ENCODE results near the gene JCAD. TPM values are rescaled to one million over a fixed set of nuclear protein-coding genes. Genes with fewer than 3 reads are reported as not detected.

Gene JCAD
- total RNA-seq, 2 donors from 2014 or later, result 44.6 to 52.8 TPM

DNA sequence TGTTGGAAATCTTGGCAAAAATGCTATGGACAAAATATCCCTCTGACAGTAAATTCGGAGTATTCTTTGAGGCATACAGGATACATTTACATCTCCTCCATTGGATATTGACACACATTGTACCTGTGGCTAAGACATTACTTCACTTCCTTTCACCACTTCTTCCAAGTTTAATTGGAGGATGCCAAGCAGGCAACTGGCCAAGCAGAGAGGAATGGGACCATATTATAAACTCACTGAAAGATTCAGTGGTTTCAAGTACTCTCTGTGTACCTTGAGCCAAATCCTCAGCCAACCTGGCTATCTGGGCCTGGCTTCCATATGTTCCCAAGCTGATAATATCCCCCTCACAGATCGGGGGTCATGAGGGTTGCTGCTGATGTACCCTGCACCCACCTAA is 14.7 kb upstream of the JCAD start:
- intact Hi-C loops (cut with DNase I), result no loop called here
- no peak for DNase-seq
- no peak for ATAC-seq

DNA sequence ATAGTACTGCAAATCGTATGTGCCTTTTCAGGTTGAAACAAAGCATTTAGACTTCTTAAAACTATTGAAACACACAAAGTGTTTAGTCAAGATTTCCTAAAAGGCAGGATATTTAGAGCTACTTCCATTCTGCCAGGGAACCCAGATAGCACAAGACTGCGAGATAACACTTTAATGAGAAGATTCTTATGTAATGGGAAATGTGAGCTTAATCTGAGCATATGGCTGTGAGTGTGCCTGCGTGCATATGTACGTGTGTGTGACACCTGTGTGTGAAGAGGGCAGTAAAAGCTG is 14.3 kb upstream of the JCAD start:
- DNase-seq, result no peak
- ATAC-seq, result no peak
- intact Hi-C loops (cut with DNase I), result no loop called here

DNA sequence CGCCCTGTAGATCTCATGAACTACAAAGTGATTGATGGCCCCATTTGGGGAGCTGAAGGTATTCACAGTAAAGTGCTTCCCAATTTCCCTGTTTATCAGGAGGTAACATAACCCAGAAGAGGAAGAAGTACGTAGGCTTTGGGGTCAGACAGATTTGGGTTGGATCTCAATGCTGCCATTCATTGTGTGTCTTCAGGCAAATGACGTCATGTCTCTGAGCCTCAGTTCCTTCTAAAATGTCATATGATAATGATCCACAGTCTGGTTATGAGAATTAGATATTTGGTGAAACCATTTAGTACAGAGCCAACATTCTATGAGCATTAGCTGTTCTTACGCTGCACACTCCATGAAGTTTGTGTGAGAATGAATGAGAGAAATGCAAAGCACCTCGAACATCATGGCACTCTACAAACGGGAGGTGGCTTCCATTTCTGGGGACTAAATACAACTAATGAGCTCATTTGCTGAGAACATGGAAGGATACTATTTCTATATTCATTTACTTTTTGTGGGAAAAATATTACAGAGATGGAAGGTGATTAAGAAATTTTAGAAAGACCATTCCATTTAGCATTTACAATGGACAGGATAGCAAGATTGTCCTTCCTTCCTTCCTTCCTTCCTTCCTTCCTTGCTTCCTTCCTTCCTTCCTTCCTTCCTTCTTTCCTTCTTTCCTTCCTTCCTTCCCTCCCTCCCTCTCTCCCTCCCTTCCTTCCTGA is 13.8 kb upstream of the JCAD start:
- DNase-seq (no peak), ATAC-seq (no peak)
- intact Hi-C loops (cut with DNase I), result no loop called here

DNA sequence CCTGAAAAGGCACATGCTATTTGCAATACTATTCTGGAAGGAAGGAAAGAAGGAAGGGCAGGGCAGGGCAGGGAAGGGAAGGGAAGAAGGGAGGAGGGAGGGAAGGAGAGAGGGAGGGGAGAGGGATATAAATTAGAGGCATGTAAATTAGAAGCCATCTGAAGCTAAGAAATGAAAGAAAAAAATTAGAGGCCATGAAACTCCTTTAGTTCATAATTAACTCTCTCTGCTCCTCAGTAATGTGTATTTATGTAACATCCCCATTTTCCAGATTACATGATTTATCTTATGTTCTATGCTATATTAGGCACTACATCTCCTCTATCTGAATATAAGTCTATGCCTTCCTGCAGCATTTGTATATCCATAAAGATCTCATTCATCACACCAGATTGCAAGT is 12.7 kb upstream of the JCAD start:
- ATAC-seq, result no peak
- no peak for DNase-seq
- intact Hi-C loops (cut with DNase I), result no loop called here

DNA sequence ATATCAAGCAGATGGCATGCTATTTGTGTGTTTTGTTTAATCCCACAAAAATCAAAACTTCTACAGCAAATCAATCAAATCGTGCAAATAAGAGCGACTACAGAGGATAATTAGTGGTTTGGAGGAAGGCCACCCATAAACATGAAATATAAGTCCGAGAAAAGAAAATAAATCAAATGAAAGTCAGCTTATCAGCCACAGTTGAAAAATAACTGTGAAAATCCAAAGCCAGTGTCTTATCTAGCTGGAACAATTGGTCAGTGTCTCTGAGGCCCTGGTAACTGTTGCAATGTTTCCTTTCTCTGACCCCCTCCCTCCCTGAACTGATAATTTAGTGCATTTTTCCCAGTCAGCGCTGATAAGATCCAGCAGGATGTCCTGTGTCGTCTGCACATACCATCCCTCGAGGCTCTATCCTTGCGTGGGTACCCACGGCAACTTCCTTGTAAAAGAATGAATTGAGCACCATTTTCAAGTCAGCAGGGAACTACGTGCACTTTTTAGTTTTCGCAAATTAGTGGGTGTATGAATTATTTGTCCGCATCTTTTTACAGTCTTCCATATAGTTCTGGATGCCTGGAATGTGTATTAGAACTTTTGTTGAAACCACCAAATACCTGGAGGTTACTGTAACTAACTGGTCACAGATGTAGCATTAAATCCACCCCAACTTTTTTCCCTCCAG is 10.8 kb upstream of the JCAD start:
- DNase-seq, result peak; percentile 60
- intact Hi-C loops (cut with DNase I), result no loop called here
- ATAC-seq, result peak; percentile 68 to 79

DNA sequence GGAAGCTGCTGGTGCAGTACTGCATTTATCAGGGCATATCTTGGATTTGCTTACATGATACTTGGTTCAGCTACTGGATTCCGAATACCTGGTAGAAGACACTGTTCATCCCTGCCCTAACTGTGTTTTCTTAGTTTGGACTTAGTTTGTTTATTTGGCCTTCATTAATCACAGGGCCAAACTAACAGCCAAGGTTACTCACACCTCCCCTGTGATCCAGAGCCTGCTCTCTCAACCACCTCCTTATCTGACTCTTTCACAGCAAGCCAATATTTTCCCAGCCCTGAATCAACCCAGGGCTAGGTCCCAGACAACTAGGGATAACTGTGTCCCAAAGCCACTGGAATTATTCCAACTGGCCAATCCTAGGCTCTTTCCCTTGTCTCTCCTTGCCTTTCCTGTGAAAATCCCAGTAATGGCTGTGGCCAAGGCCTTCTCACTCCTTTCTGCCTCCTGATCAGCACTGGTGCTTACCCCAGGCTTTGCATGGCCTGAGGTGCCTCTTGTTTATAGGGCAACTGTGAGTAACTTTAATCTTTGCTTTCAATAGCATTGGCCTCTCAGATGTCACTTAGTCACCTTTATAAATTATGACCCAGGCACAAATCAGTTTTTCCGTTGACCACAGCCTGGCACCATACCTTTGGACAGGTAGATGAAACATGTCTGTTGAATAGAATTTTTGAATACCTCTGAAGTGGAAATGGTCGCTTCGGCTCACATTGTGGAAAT is 9.3 kb upstream of the JCAD start:
- DNase-seq, result peak; percentile 37
- ATAC-seq, result peak; percentile 45 to 94

DNA sequence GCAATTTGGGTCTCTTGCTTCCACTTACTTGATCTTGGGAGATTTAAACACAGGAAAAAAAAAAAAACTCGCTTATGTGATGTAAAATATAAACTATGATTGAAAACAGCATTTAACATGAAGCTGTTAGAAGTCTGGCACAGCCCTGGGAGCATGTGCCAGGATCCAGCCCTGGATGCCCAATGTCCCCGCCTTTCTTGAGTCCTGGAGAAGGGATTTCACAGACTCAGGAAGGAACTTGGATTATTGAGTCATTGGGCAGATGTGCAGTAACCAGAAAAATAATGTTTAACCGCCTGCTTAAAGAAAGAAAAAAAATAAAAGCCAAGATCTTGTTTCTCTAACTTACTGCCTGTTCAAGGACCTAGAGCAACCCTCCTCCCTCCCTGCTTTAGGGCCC is 3.7 kb upstream of the JCAD start:
- DNase-seq (no peak), ATAC-seq (no peak)
- intact Hi-C loops (cut with DNase I), result no loop called here

More for the DNA sequence above, 9.3 kb upstream of the JCAD start:
- intact Hi-C loops (cut with DNase I), result no loop called here

DNA sequence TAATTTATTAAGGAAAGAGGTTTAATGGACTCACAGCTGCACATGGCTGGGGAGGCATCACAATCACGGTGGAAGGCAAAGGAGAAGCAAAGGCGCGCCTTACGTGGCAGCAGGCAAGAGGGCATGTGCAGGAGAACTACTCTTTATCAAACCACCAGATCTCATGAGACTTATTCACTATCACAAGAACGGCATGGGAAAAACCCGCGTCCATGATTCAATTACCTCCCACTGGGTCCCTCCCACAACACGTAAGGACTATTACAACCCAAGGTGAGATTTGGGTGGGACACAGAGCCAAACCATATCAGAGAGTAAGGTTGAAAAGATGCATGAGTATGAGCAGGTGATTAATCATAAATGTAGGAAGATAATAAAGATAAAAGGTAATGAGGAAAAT is 3.2 kb upstream of the JCAD start:
- no peak for ATAC-seq
- intact Hi-C loops (cut with DNase I), result no loop called here
- no peak for DNase-seq

DNA sequence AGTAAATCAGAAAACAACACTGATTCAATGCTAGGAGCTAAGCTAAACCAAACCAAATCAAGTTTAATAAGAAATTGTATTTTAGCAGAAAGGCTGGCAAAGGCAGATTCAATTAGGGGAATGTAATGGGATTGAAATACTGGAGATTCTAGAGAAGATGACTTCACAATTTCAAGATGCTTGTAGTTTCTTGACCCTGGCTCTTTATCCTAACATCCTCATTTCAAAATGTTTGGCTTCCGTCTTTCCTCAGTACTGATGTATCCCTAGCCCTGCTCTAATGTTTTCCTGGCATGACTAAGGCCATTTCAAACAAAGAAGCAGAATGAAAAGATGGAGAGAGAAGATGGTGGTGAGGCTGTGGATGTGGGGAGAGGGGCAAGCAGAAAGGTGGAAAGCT is 2.7 kb upstream of the JCAD start:
- DNase-seq (no peak), ATAC-seq (no peak)
- intact Hi-C loops (cut with DNase I), result no loop called here

DNA sequence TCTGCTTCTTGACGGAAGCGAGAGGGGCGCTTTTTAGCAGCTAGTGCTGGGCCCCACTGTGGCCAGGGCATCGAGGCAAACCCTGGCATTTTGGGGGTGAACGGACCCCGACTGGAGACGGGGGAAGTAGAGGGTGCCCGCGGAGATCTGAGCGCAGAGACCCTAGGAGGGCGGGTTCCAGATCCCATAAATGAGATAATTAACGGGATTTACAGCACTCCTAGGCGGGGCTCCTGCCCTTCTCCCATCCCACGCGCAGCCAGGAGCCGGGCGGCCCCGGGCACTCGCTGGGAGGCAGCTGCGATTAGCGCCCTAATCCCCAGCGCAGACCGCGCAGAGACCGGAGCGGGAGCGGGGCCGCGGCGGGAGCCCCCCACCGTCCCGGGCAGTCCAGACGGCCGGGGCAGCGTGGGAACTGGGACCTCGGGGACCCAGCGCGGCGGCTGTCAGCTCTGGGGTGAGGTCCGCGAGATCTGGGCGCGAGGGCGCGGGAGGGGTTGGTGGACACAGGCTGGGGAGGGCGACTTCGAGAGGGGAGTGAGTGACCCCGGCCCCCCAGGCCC is 735 bp downstream of the JCAD start:
- intact Hi-C loops (cut with DNase I), result no loop called here
- no peak for DNase-seq
- ATAC-seq, result peak; percentile 61 to 69

DNA sequence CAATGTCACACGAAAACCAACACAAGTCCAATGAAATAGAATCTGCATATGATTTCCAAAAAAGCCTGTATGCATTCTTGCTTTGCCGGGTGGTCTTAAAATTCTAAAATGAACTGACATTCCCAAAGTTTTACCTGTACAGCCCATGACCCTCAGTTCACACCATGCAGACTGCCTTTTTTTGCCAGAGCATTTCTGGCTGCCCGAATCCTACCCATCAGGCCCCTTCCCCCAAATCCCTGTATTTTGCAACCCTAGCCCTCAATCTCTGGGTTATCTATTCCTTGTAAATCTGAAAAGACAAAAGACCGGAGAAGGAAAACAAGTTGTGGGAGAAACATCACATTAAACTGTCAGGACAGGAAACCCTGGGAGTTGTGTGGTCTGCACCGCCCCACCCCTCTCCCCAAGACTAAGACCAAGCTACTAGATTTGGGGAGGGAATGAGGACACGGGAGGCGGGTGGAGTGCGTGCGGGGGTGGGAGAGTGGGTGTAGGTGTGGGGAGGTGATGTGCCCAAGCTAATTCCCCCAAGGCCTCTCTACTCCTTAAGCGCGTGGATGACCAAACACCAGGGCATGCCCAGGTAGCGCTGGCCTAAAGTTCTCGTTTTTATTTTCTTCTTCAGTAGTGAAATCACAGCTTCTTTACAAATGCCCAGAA is 1.4 kb downstream of the JCAD start:
- ATAC-seq (peak in 1 of 2 donors; percentile 5), DNase-seq (no peak)
- intact Hi-C loops (cut with DNase I), result no loop called here

DNA sequence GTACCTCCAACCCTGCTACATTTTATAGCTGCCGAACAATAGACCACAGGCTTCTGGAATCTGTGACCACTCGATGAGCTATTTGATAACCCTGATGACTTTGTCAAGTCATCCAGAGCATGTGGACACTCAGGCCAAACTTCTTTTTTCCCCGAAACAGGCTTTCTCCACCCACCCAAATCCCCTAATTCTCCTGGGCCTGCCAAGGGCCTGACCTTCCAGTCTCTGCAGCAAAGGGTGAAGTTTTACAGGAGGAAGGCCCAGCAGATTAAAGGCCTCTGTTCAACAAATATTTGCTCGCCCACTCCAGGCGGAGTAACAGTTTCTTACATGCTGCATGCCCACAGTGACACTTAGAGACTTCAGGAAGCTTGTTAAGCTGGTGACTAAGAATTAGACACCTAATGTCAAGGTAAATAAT is 2.0 kb downstream of the JCAD start:
- intact Hi-C loops (cut with DNase I), result no loop called here
- ATAC-seq, result no peak
- no peak for DNase-seq

DNA sequence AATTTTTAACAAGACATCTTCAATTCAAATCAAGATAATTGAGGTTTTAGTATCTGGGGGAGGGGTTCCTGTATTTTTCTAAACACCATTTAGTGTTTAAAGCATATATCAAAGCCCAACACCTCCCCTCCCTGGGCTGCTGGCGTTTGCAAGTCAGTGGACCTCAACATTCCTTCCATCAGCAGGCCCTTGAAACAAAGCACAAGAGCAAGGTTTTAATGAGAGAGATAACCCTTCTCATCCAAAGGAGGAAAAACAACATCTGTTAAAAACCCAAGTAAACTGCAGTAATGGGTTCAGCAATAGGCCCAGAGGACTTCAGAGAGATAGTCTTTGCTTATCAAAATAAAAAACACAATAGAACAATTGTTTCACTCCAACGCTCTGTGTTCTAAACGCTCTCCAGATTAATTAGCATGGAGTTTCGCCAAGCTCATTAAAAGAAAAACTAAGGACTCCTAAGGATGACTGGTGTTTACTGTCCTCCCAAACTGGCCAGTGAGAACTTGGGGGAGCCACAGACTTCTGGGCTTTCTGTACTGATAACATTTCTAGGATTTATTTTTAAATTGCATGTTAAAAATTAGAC is 2.5 kb downstream of the JCAD start:
- DNase-seq (no peak), ATAC-seq (no peak)
- intact Hi-C loops (cut with DNase I), result no loop called here

DNA sequence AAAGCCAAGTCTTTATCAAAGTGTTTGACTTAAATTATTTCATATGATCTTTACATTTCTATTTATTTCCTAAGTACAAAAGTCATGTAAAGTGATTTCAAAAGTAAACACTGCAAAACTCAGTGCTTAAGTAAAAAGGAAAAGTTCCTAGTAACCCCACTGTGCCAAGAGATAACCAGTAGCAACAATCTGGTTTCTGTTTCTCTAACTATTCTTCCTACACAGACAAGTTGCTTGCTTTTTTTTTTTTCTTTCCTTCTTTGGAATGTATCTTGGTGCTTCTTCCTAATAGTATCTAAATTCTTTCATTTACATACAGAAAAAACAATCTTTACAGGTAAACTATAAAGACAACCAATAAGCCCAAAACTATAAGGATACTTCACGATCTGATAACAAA is 3.1 kb downstream of the JCAD start:
- intact Hi-C loops (cut with DNase I), result no loop called here
- ATAC-seq (no peak), DNase-seq (no peak)

DNA sequence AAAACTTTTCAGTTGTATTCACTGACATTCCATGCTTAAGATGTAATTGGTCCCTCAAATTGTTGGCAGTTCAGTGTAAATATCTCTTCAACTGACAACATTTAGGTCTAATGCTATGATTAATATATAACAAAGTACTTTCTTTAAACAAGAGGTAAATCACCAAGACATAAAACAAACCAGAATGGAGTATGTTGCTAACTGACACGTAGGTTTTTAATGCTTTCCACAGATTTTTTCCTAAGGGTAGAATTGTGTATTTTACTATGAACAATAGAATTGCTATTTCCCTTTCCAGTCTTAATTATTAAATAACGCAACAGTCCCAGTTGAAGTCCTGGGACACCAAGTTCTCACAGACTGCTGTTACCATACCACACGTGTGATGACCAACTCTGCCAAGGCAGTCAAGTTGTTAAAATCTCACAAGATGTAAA is 4.1 kb downstream of the JCAD start:
- intact Hi-C loops (cut with DNase I), result no loop called here

DNA sequence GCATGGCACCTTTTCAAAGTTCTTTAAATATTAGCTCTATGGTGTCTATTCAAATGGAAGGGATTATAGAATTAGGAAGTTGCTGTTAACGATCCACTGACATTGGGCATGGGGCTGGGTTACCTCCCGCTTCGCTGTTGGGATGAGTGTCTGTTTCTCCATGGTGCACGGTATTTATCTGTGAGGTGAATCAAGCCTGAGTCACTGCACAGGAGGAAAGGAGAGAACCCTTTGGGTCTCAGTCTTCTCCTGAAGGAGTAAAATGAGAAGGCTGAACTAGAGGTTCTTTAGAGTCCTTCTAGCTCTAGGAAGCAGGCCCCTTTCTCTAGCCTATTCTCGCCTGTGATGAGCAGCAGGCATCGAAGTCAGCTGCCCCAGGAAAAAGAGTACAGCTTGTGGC is 7.3 kb downstream of the JCAD start:
- no peak for ATAC-seq
- DNase-seq, result no peak
- intact Hi-C loops (cut with DNase I), result no loop called here

More for the DNA sequence above, 4.1 kb downstream of the JCAD start:
- no peak for ATAC-seq
- no peak for DNase-seq

DNA sequence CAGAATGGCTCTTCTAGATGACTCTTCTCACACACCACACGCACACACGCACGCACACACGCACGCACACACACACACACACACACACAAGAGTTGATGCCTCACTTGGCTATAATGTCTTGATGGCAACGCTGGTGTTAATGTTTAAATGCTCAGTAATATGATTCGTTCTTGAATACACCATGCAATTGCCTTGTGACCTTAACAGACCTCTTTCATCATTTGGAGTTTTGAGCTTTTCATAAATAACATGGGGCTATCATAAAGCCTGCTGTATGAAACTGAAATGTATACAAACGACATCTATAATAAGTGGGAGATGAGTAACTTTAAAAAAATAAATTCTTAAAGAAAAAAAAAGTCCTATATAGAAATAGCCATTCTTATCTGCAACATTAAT is 8.2 kb downstream of the JCAD start:
- intact Hi-C loops (cut with DNase I), result no loop called here
- no peak for ATAC-seq
- DNase-seq, result no peak

DNA sequence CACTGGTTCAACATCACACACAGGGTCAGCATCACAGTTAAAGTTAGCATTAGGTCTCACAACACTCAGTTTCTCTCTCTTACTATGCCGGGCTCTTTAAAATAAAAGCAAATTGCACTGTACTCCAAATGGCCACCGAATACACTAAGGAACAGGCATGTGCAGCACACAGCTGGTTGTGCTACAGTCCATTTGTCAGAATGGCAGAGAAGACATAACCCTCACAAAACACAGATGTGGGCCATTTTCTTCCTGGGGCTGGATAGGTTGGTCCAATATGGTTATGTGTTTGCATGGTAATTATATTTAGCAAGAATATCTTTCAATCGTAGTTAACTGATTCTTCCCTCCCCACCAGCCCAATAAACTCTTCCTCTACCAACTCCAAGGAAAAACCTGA is 9.0 kb downstream of the JCAD start:
- intact Hi-C loops (cut with DNase I), result no loop called here
- DNase-seq (no peak), ATAC-seq (no peak)

DNA sequence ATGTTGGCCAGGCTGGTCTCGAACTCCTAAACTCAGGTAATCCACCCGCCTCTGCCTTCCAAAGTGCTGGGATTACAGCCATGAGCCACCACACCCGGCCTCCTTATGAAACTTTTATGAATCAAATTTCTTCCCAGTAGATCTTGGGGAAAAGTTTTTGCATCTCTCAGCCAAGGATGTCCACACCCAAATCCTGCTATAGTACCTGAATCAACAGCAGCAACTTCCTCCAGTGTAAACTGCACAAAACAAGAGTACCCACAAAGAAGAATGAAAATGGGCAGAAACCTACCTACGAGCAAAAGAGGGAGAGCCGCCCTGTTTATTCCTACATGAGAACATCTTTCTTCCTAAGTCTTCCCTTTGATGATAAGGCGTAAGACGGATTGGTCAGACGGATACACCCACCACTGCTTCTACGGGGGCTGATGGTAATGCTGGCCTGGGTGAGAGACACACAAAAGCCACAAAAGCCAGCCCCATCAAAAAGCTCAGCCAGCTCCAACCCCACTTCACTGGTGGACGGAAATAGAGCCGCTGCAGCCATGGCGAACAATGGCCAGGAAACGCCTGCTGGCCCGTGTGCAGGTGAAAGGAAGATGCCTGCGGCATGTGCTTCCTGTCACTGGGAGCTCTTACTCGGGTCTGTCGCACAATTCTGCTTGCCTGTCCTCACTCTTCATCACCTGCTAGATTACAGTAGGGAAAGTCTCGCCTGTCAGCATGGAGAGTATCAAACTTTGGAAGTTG is 10.4 kb downstream of the JCAD start:
- intact Hi-C loops (cut with DNase I), result no loop called here
- no peak for DNase-seq
- peak; percentile 67 to 70 for ATAC-seq
